ENCODE data around the gene MTF2.
"Not testable (repeated sequence)": the region's sequence is repeated elsewhere in the genome, so short reads cannot be mapped to it uniquely, and the experiment has no call there.

The MTF2 gene

GRCh38 chr1:93078986-93079654 is at the start of gene MTF2:
TSS of gene MTF2 (plus strand) at chr1:93079283. CDS start at chr1:93079527, 244 bp downstream.
- DNase-seq = peak; percentile 93

- DNase-seq = no peak
Observed at GRCh38 chr1:93029317-93029716, 49.8 kb upstream of the MTF2 start.

GRCh38 chr1:93030191-93030590 is 48.9 kb upstream of the MTF2 start:
- not testable (repeated sequence) for DNase-seq

- DNase-seq = no peak
Observed at GRCh38 chr1:93031711-93032110, 47.4 kb upstream of the MTF2 start.

GRCh38 chr1:93033029-93033428 is 46.1 kb upstream of the MTF2 start:
- DNase-seq = no peak

- no peak for DNase-seq
Observed at GRCh38 chr1:93033785-93034184, 45.3 kb upstream of the MTF2 start.

GRCh38 chr1:93034397-93034796 is 44.7 kb upstream of the MTF2 start:
- DNase-seq = no peak

- DNase-seq = no peak
Observed at GRCh38 chr1:93036672-93037071, 42.4 kb upstream of the MTF2 start.

GRCh38 chr1:93042187-93043056 is 36.7 kb upstream of the MTF2 start:
- DNase-seq = no peak

GRCh38 chr1:93043057-93043557 is 36.0 kb upstream of the MTF2 start:
- no peak for DNase-seq

GRCh38 chr1:93047618-93048017 is 31.5 kb upstream of the MTF2 start:
- DNase-seq = no peak

GRCh38 chr1:93051961-93052360 is 27.1 kb upstream of the MTF2 start:
- no peak for DNase-seq

GRCh38 chr1:93056214-93056613 is 22.9 kb upstream of the MTF2 start:
- no peak for DNase-seq

- DNase-seq = no peak
Observed at GRCh38 chr1:93056649-93057048, 22.4 kb upstream of the MTF2 start.

- peak; percentile 7 for DNase-seq
Observed at GRCh38 chr1:93061895-93062792, 16.9 kb upstream of the MTF2 start.

GRCh38 chr1:93076268-93076667 is 2.8 kb upstream of the MTF2 start:
- no peak for DNase-seq

- no peak for DNase-seq
Observed at GRCh38 chr1:93078203-93078602, 880 bp upstream of the MTF2 start.

- no peak for DNase-seq
Observed at GRCh38 chr1:93078638-93078985, 471 bp upstream of the MTF2 start.

- no peak for DNase-seq
Observed at GRCh38 chr1:93079685-93080141, 630 bp downstream of the MTF2 start.

- no peak for DNase-seq
Observed at GRCh38 chr1:93080179-93080823, 1.2 kb downstream of the MTF2 start.

- DNase-seq = no peak
Observed at GRCh38 chr1:93081716-93082115, 2.6 kb downstream of the MTF2 start.

GRCh38 chr1:93082313-93082712 is 3.2 kb downstream of the MTF2 start:
- DNase-seq = no peak

- no peak for DNase-seq
Observed at GRCh38 chr1:93083979-93084378, 4.9 kb downstream of the MTF2 start.

Data from stimulated activated naive CD4-positive, alpha-beta T cell treated with Interleukin-2 at 50 U/mL for 16 hours (primary cell).